Measurements from ENCODE around the gene NCKAP5. TPM values are rescaled to one million over a fixed set of nuclear protein-coding genes. Genes with fewer than 3 reads are reported as not detected.

Gene NCKAP5
- total RNA-seq, 1 experiment from 2014 or later: 3.2 TPM

GRCh38 chr2:133591164-133591563, 22.9 kb upstream of the NCKAP5 start:
- Histone ChIP-seq H3K4me1 (ENCODE audit: insufficient read depth, low read length) (peaks cover 23% of the 10 kb centered on the region), H3K36me3 (ENCODE audit: low read depth, low read length) (no peaks in the 10 kb centered on the region), H3K4me3 (ENCODE audit: low read length) (no peak overlapping the region), H3K9ac (ENCODE audit: low read length) (no peak overlapping the region), H4K20me1 (ENCODE audit: low read length) (no peaks in the 10 kb centered on the region), H3F3A (ENCODE audit: low read length, unreplicated experiment) (no peaks in the 10 kb centered on the region), H3K9me2 (replicated peaks; ENCODE audit: low read length) (no peaks in the 10 kb centered on the region), H3K27ac (ENCODE audit: low read length) (no peak overlapping the region), H3K9me3 (ENCODE audit: low read length) (no peaks in the 10 kb centered on the region), H3K4me2 (ENCODE audit: low read length) (no peak overlapping the region), H2AFZ (ENCODE audit: low read length) (no peak overlapping the region), H3K79me2 (ENCODE audit: low read length) (no peaks in the 10 kb centered on the region), H3K27me3 (ENCODE audit: low read length) (no peaks in the 10 kb centered on the region)
- ChIA-PET CTCF (no interaction called here), POLR2A (ENCODE audit: unreplicated experiment) (no interaction called here)
- TF ChIP-seq, protein P1, sequence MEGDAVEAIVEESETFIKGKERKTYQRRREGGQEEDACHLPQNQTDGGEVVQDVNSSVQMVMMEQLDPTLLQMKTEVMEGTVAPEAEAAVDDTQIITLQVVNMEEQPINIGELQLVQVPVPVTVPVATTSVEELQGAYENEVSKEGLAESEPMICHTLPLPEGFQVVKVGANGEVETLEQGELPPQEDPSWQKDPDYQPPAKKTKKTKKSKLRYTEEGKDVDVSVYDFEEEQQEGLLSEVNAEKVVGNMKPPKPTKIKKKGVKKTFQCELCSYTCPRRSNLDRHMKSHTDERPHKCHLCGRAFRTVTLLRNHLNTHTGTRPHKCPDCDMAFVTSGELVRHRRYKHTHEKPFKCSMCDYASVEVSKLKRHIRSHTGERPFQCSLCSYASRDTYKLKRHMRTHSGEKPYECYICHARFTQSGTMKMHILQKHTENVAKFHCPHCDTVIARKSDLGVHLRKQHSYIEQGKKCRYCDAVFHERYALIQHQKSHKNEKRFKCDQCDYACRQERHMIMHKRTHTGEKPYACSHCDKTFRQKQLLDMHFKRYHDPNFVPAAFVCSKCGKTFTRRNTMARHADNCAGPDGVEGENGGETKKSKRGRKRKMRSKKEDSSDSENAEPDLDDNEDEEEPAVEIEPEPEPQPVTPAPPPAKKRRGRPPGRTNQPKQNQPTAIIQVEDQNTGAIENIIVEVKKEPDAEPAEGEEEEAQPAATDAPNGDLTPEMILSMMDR (conservative IDR thresholded peaks at IDR 0.05; ENCODE audit: low read depth, low read length): no peak
- TF ChIP-seq EZH2phosphoT487 (IDR thresholded peaks at IDR 0.05; ENCODE audit: borderline replicate concordance, low read length) (no peak), EZH2 (IDR thresholded peaks at IDR 0.05; ENCODE audit: low read length, unreplicated experiment) (no peak)
- no TSS peak for BruUV-seq (replicated peaks)
- peak; percentile 37 for ATAC-seq
- intact Hi-C loops (cut with micrococcal nuclease): no loop called here
- no peak for DNase-seq

GRCh38 chr2:133589456-133589855, 21.2 kb upstream of the NCKAP5 start:
- no peaks in the 10 kb centered on the region for H3K79me2 ChIP-seq (ENCODE audit: low read length)
- H2AFZ ChIP-seq (ENCODE audit: low read length): no peak overlapping the region
- no peak overlapping the region for H3K4me3 ChIP-seq (ENCODE audit: low read length)
- TF ChIP-seq, protein P1 (conservative IDR thresholded peaks at IDR 0.05; ENCODE audit: low read depth, low read length): no peak
- CTCF ChIA-PET: no interaction called here
- no peaks in the 10 kb centered on the region for H3K27me3 ChIP-seq (ENCODE audit: low read length)
- no peaks in the 10 kb centered on the region for H3K9me2 ChIP-seq (replicated peaks; ENCODE audit: low read length)
- H3K9me3 ChIP-seq (ENCODE audit: low read length): no peaks in the 10 kb centered on the region
- POLR2A ChIA-PET (ENCODE audit: unreplicated experiment): no interaction called here
- no peaks in the 10 kb centered on the region for H4K20me1 ChIP-seq (ENCODE audit: low read length)
- no peak overlapping the region for H3K4me2 ChIP-seq (ENCODE audit: low read length)
- no peaks in the 10 kb centered on the region for H3K36me3 ChIP-seq (ENCODE audit: low read depth, low read length)
- intact Hi-C loops (cut with micrococcal nuclease): no loop called here
- no TSS peak for BruUV-seq (replicated peaks)
- ATAC-seq (no peak), DNase-seq (no peak)
- peaks cover 24% of the 10 kb centered on the region for H3K4me1 ChIP-seq (ENCODE audit: insufficient read depth, low read length)
- no peak overlapping the region for H3K9ac ChIP-seq (ENCODE audit: low read length)
- no peak overlapping the region for H3K27ac ChIP-seq (ENCODE audit: low read length)
- H3F3A ChIP-seq (ENCODE audit: low read length, unreplicated experiment): no peaks in the 10 kb centered on the region

DNA sequence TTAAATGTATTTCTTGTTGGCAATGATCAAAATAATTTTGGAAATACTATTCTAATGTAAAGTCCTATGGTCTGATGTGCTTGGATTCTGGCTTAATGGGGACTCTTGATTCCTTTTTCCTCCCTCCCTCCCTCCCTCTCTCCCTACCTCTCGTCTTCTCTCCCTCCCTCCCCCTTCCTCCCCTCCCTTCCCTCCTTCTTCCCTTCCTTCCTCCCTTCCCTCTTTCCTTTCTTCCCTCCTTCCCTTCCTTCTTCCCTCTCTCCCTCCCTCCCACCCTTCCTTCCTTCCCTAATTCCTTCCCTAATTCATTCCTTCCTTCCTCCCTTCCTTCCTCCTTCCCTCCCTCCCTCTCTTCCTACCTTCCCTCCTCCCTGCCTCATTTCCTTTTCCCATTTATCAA, 19.9 kb upstream of the NCKAP5 start:
- TF ChIP-seq EZH2phosphoT487 (IDR thresholded peaks at IDR 0.05; ENCODE audit: borderline replicate concordance, low read length) (no peak), EZH2 (IDR thresholded peaks at IDR 0.05; ENCODE audit: low read length, unreplicated experiment) (no peak)
- TF ChIP-seq, protein P1 (conservative IDR thresholded peaks at IDR 0.05; ENCODE audit: low read depth, low read length): no peak
- H3K9ac ChIP-seq (ENCODE audit: low read length): no peak overlapping the region
- ChIA-PET CTCF (no interaction called here), POLR2A (ENCODE audit: unreplicated experiment) (no interaction called here)
- H3K9me2 ChIP-seq (replicated peaks; ENCODE audit: low read length): no peaks in the 10 kb centered on the region
- no peak overlapping the region for H3K4me3 ChIP-seq (ENCODE audit: low read length)
- no peak overlapping the region for H3K4me2 ChIP-seq (ENCODE audit: low read length)
- no TSS peak for BruUV-seq (replicated peaks)
- no peaks in the 10 kb centered on the region for H3K79me2 ChIP-seq (ENCODE audit: low read length)
- H3K4me1 ChIP-seq (ENCODE audit: insufficient read depth, low read length): peaks cover 24% of the 10 kb centered on the region
- no peaks in the 10 kb centered on the region for H3K27me3 ChIP-seq (ENCODE audit: low read length)
- ATAC-seq (no peak), DNase-seq (no peak)
- H3K9me3 ChIP-seq (ENCODE audit: low read length): no peaks in the 10 kb centered on the region
- no peak overlapping the region for H3K27ac ChIP-seq (ENCODE audit: low read length)
- H4K20me1 ChIP-seq (ENCODE audit: low read length): no peaks in the 10 kb centered on the region
- H2AFZ ChIP-seq (ENCODE audit: low read length): no peak overlapping the region
- intact Hi-C loops (cut with micrococcal nuclease): no loop called here
- no peaks in the 10 kb centered on the region for H3F3A ChIP-seq (ENCODE audit: low read length, unreplicated experiment)
- no peaks in the 10 kb centered on the region for H3K36me3 ChIP-seq (ENCODE audit: low read depth, low read length)

Data from PC-3 (cell line).